GM20000 (cell line): ENCODE results near the gene PAPOLG.

ENCODE experiments used
- DNase-seq: peaks from one replicate; pipeline ENCODE4 v3.0.0; 2012; ENCODE audit warnings: low spot score
- CTCF ChIP-seq: IDR thresholded peaks from 2 replicates; pipeline ENCODE4 v1.5.1; 2012; ENCODE audit warnings: mild to moderate bottlenecking, control low read depth; ENCODE audit errors: extremely low read depth, missing control alignments

Gene PAPOLG

DNA sequence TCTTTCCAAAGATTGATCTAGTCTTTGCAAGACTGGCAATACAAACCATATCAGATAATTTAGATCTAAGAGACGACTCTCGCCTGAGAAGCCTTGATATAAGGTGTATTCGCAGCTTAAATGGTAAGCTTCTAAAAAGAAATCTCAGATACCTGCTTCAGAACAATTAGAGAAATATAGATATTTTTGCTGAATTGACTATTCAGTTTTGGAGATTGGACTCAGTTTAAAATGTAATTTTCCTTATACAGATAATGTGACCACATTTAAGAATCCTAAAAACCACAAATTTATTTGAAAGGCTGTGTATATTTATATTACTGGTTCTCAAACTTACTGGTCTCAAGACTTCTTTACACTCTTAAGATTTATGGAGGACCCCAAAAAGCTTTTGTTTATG lies 15.4 kb downstream of the PAPOLG start:
- no peak for TF ChIP-seq CTCF
- no peak for DNase-seq

DNA sequence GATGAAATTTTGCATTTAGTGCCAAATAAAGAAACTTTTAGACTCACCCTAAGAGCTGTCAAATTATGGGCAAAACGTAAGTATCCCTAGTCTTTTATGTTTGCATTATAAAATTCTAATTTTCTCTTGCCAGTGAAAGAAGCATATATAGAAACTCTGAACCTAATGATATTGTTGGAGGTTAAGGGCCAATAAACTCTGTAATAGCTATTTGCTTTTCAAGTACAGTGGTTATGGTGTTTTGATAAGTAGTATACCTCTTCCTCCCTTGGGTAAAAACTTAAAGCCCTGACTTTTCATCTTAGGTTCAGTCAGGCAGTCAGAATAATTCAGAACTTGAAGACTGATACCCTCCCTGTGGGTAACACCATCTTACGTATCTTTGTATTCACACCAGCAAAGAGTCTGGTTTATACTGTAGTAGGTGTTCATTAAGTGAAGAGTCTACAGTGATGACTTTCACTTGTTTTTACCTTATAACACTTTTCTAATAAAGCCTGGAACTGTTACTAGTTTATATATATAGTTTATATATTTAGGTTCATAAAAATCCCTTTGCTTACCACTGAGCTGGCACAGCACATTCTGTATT lies 19.1 kb downstream of the PAPOLG start:
- TF ChIP-seq CTCF = no peak
- no peak for DNase-seq

DNA sequence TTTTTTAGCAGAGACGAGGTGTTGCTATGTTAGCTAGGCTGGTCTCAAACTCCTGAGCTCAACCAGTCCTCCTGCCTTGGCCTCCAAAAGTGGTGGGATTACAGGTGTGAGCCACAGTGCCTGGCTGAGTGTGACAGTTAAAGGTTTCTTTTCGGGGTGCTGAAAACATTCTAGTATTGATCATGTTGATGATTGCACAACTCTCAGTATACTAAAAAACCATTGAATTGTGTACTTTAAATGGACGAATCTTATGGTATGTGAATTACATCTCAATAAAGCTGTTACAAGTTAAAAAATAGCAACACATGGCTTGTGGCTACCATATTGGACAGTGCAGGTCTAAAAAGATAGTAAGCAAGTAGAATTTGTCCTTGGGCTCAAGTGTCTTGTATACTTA lies 22.3 kb downstream of the PAPOLG start:
- DNase-seq = no peak
- TF ChIP-seq CTCF = no peak

GRCh38 chr2:60779426-60779825 lies 23.4 kb downstream of the PAPOLG start:
- TF ChIP-seq CTCF = no peak
- DNase-seq = no peak

DNA sequence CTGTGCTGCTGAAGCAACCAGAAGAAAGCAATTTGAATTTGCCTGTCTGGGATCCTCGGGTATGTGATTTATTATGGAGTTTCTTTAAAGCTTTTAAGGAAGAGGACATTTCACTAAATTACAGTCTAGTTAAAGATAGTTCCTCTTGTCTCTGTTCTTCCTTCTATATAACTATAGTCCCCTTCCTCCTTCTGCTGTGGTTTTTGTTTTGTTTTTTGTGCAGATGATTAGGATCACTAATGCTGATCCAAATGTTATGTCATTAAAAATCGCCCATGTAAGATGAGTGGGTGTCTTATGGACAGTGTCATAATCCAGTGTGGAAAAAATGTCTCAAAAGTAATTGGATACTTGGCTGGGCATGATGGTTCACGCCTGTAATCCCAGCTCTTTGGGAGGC lies 24.7 kb downstream of the PAPOLG start:
- no peak for DNase-seq
- TF ChIP-seq CTCF = no peak

- DNase-seq = no peak
These were observed 37.1 kb downstream of the PAPOLG start for GRCh38 chr2:60793169-60793568.

DNA sequence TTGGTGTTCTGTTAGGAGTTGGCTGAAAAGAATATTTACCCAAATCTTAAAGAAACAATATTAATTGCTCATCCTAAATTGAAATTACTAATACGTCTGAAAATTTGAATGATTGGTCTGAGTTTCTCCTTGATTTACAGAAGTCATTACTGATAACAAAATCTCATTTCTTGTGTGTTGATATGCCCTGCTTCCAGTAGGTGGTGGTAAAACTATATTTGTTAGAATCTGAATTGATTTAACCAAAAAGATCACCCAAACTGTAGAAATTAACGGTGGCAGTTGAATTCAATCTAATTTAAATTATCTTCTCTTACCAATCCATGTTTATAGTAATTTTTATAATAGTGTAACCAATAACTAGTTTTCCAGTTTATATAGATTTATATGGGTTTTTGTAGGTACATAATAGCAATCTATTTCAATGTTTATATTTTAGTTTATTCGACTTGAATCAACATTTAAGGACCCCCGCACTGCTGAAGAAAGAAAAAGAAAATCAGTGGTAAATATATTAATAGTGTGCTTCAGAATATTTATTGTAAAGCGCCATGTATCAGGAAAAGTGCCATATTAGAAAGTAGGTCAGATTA lies 38.3 kb downstream of the PAPOLG start:
- peak; percentile 26 for TF ChIP-seq CTCF
- DNase-seq = peak; percentile 53

More at GRCh38 chr2:60793169-60793568, 37.1 kb downstream of the PAPOLG start:
- no peak for TF ChIP-seq CTCF
